ENCODE data around the gene GPR68. TPM values are rescaled to one million over a fixed set of nuclear protein-coding genes. Genes with fewer than 3 reads are reported as not detected.
"Not testable (repeated sequence)": the region's sequence is repeated elsewhere in the genome, so short reads cannot be mapped to it uniquely, and the experiment has no call there.

GPR68 gene
- polyA plus RNA-seq, 1 experiment = 0.45 TPM

DNA sequence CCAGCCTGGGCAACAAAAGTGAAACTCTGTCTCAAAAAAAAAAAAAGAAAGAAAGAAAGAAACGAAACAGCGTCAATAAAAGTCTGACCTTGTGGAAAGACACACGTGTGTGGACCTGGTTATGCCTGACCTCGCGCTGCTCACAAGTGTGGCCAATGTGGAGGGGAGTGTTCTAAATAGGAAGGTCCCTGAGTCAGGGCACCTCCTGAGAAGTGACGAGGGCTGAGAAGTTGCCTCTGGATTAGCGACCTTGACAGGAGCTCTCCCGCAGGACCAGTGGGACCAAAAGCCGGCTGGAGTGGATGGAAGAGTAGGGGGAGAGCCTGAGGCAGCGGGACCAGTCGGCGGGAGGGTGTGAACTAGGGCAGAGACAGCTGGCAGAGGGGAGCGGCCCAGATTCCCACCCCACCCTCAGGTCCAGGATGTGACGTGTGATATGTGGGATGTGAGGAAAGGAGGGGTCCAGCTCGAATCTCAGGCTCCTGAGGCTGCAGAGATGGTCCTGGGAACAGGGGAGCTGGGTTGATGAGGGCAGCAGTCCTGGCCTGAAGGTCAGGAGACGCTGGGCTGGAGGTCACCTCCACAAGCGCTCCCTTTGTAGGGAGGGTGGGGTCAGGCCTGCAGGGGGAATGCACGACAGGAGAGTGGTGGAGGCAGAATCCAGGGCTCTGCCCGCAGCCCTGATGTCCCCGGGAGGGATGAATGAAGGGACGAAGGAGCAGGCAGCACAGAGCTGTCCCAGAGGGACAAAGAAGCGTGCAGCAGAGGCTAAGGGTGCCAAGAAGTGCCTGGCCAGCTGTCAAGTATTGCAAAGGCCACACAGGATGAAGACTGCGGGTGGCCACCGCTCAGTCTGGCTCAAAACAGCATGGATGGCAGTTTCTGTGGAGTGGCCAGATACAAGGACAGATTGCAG is 24.8 kb upstream of the GPR68 start:
- H3K4me3 ChIP-seq (ENCODE audit: low read depth, low read length) = no peak overlapping the region
- no peak for DNase-seq (ENCODE audit: low read depth)
- ChIA-PET CTCF (interaction anchor here (1.1 to 1.3 kb wide), 2 partner anchors 18 to 94 kb away, joined by 4 read pairs; no protein-coding TSS in a partner anchor), POLR2A (no interaction called here)
- H3K36me3 ChIP-seq (ENCODE audit: control insufficient read depth, insufficient read depth, low read length) = no peaks in the 10 kb centered on the region
- TF ChIP-seq CTCF (IDR thresholded peaks at IDR 0.05; ENCODE audit: insufficient read depth, low read depth, low read length) = no peak
- H3K27me3 ChIP-seq (ENCODE audit: control insufficient read depth, insufficient read depth, low read length) = peaks cover 4% of the 10 kb centered on the region

GRCh38 chr14:91267965-91268437 is 23.5 kb upstream of the GPR68 start:
- CTCF ChIA-PET = interaction anchor here (0.6 to 1.8 kb wide), 5 partner anchors 19 to 782 kb away, joined by 3 to 4 read pairs (median 3); no protein-coding TSS in a partner anchor
- no peak overlapping the region for H3K4me3 ChIP-seq (ENCODE audit: low read depth, low read length)
- TF ChIP-seq CTCF (IDR thresholded peaks at IDR 0.05; ENCODE audit: insufficient read depth, low read depth, low read length) = no peak
- DNase-seq (ENCODE audit: low read depth) = no peak
- H3K36me3 ChIP-seq (ENCODE audit: control insufficient read depth, insufficient read depth, low read length) = no peaks in the 10 kb centered on the region
- H3K27me3 ChIP-seq (ENCODE audit: control insufficient read depth, insufficient read depth, low read length) = peaks cover 4% of the 10 kb centered on the region
- POLR2A ChIA-PET = no interaction called here

DNA sequence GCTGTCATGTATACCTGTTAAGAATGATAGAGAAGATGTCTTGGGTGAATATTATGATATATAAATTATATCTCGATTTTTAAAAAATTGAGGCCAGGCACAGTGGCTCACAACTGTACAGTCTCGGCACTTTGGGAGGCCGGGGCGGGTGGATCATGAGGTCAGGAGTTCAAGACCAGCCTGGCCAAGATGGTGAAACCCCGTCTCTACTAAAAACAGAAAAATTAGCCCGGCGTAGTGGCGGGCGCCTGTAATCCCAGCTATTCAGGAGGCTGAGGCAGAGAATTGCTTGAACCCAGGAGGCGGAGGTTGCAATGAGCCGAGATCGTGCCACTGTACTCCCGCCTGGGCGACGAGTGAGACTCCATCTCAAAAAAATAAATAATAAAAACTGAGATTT is 21.8 kb upstream of the GPR68 start:
- not testable (repeated sequence) for H3K27me3 ChIP-seq (ENCODE audit: control insufficient read depth, insufficient read depth, low read length); H3K4me3 ChIP-seq (ENCODE audit: low read depth, low read length); DNase-seq (ENCODE audit: low read depth); H3K36me3 ChIP-seq (ENCODE audit: control insufficient read depth, insufficient read depth, low read length)
- ChIA-PET POLR2A (interaction anchor here (0.5 kb wide), 1 partner anchor 803 kb away, joined by 10 read pairs; no protein-coding TSS in a partner anchor), CTCF (interaction anchor here (1.8 kb wide), 1 partner anchor 135 kb away, joined by 3 read pairs; no protein-coding TSS in a partner anchor)

- no peak for DNase-seq (ENCODE audit: low read depth)
- CTCF ChIA-PET = interaction anchor here (0.7 kb wide), 1 partner anchor 88 kb away, joined by 3 read pairs; no protein-coding TSS in a partner anchor
- POLR2A ChIA-PET = no interaction called here
- H3K36me3 ChIP-seq (ENCODE audit: control insufficient read depth, insufficient read depth, low read length) = no peaks in the 10 kb centered on the region
- no peak for TF ChIP-seq CTCF (IDR thresholded peaks at IDR 0.05; ENCODE audit: insufficient read depth, low read depth, low read length)
- no peak overlapping the region for H3K4me3 ChIP-seq (ENCODE audit: low read depth, low read length)
- peaks cover 4% of the 10 kb centered on the region for H3K27me3 ChIP-seq (ENCODE audit: control insufficient read depth, insufficient read depth, low read length)
Observed at GRCh38 chr14:91265404-91265803, 20.9 kb upstream of the GPR68 start.

GRCh38 chr14:91264151-91265150 is 19.9 kb upstream of the GPR68 start:
- H3K36me3 ChIP-seq (ENCODE audit: control insufficient read depth, insufficient read depth, low read length) = no peaks in the 10 kb centered on the region
- TF ChIP-seq CTCF (IDR thresholded peaks at IDR 0.05; ENCODE audit: insufficient read depth, low read depth, low read length) = no peak
- no peak for DNase-seq (ENCODE audit: low read depth)
- CTCF ChIA-PET = interaction anchor here (1.0 to 1.4 kb wide), 2 partner anchors 8 to 19 kb away, joined by 4 to 5 read pairs; no protein-coding TSS in a partner anchor
- peaks cover 4% of the 10 kb centered on the region for H3K27me3 ChIP-seq (ENCODE audit: control insufficient read depth, insufficient read depth, low read length)
- POLR2A ChIA-PET = no interaction called here
- H3K4me3 ChIP-seq (ENCODE audit: low read depth, low read length) = peak overlapping the region; percentile 29

Measured in BJ (cell line).